Activated CD8-positive, alpha-beta T cell treated with anti-CD3 and anti-CD28 coated beads for 36 hours (primary cell): ENCODE results near the gene PCDHB6. TPM values are rescaled to one million over a fixed set of nuclear protein-coding genes. Genes with fewer than 3 reads are reported as not detected.
A peak's percentile ranks its signal among the peaks of the same experiment; 100 is the strongest.
"Not testable (repeated sequence)": the region's sequence is repeated elsewhere in the genome, so short reads cannot be mapped to it uniquely, and the experiment has no call there.

ENCODE experiments used
- ATAC-seq: fragments of 200-7000 bp; cut with Tn5 transposase; one replicate; pipeline ENCODE4 v1.10.0; 2021; ENCODE audit warnings: mild to moderate bottlenecking, moderate library complexity
- CTCF ChIA-PET: fragments of 350-600 bp; sonication (Branson Sonifier 250); formaldehyde crosslinking; loops from one replicate; lab custom pipeline; 2021; ENCODE audit warnings: antibody characterized with exemption; lab: Charles Lee
- POLR2A ChIA-PET: fragments of 350-600 bp; sonication (Branson Sonifier 250); formaldehyde crosslinking; loops from one replicate; lab custom pipeline; 2021; ENCODE audit warnings: antibody characterized with exemption; lab: Charles Lee
- DNase-seq: peaks from one replicate; pipeline ENCODE4 v3.0.0-alpha.2; 2020
- H3K27ac Mint-ChIP-seq: one replicate; pipeline ENCODE4 v1.8.0; 2021; ENCODE audit warnings: mild to moderate bottlenecking, mixed read lengths
- H3K27me3 Mint-ChIP-seq: one replicate; pipeline ENCODE4 v1.8.0; 2021; ENCODE audit warnings: mixed read lengths
- H3K36me3 Mint-ChIP-seq: one replicate; pipeline ENCODE4 v1.8.0; 2021; ENCODE audit warnings: low read depth, mixed read lengths
- H3K4me1 Mint-ChIP-seq: one replicate; pipeline ENCODE4 v1.8.0; 2021; ENCODE audit warnings: low read depth, mixed read lengths
- H3K4me3 Mint-ChIP-seq: one replicate; pipeline ENCODE4 v1.8.0; 2021; ENCODE audit warnings: mild to moderate bottlenecking, moderate library complexity, mixed read lengths
- H3K9me3 Mint-ChIP-seq: one replicate; pipeline ENCODE4 v1.8.0; 2021; ENCODE audit warnings: mixed read lengths
- CTCF ChIP-seq: fragments of 200-600 bp; IDR thresholded peaks from one replicate; pipeline ENCODE4 v1.8.0; 2022; ENCODE audit warnings: antibody characterized with exemption, mild to moderate bottlenecking
- intact Hi-C: fragments of 100-400 bp; cut with micrococcal nuclease; formaldehyde crosslinking; loops from one replicate; pipeline ENCODE4 v1.10.0; 2022
- total RNA-seq, 2 experiments: library from RNA; stranded (reverse); gene quantifications; one replicate each; pipeline ENCODE4 v1.2.3, GENCODE V29; 2021

PCDHB6 gene
- not detected for total RNA-seq

GRCh38 chr5:141149812-141150211 is at the start of gene PCDHB6:
TSS of gene PCDHB6 (plus strand) at chr5:141150057. CDS start at chr5:141150258, 201 bp downstream.
- Mint-ChIP-seq H3K27ac (no peak within 1 kb of the TSS), H3K36me3 (peaks cover 17% of the 10 kb centered on the region), H3K4me1 (no peaks in the 10 kb centered on the region), H3K27me3 (peaks cover 31% of the 10 kb centered on the region), H3K4me3 (no peak within 1 kb of the TSS), H3K9me3 (peaks cover 16% of the 10 kb centered on the region)
- TF ChIP-seq CTCF: no peak
- POLR2A ChIA-PET: no interaction called here
- DNase-seq: peak; percentile 28
- intact Hi-C loops: no loop called here
- no peak for ATAC-seq
- CTCF ChIA-PET: interaction anchor here (0.9 to 1.3 kb wide), 7 partner anchors 9 to 415 kb away, joined by 3 to 5 read pairs (median 3); partner anchors contain the start of gene PCDHB9

- H3K27me3 Mint-ChIP-seq: peaks cover 31% of the 10 kb centered on the region
- DNase-seq (peak; percentile 74), ATAC-seq (peak; percentile 34)
- H3K4me3 Mint-ChIP-seq: no peak within 1 kb of the TSS
- TF ChIP-seq CTCF: peak; percentile 59
- H3K9me3 Mint-ChIP-seq: peaks cover 21% of the 10 kb centered on the region
- CTCF ChIA-PET: interaction anchor here (0.9 to 1.3 kb wide), 6 partner anchors 9 to 82 kb away, joined by 3 to 4 read pairs (median 3); partner anchors contain the start of genes PCDHB16 and PCDHB4
- H3K36me3 Mint-ChIP-seq: peaks cover 7% of the 10 kb centered on the region
- H3K27ac Mint-ChIP-seq: no peak within 1 kb of the TSS
- POLR2A ChIA-PET: no interaction called here
- no peaks in the 10 kb centered on the region for H3K4me1 Mint-ChIP-seq
- intact Hi-C loops: no loop called here
Observed at GRCh38 chr5:141100243-141100805, 49.5 kb upstream of the PCDHB6 start, which contains the start of gene PCDHB3. TSS of gene PCDHB3 (plus strand) at chr5:141100473. CDS start at chr5:141100650, 177 bp downstream.

- no peak for ATAC-seq
- peaks cover 7% of the 10 kb centered on the region for H3K36me3 Mint-ChIP-seq
- H3K4me3 Mint-ChIP-seq: no peak overlapping the region
- no peaks in the 10 kb centered on the region for H3K4me1 Mint-ChIP-seq
- TF ChIP-seq CTCF: no peak
- ChIA-PET POLR2A (no interaction called here), CTCF (interaction anchor here (0.9 to 1.3 kb wide), 6 partner anchors 8 to 81 kb away, joined by 3 to 4 read pairs (median 3); partner anchors contain the start of genes PCDHB16 and PCDHB4)
- intact Hi-C loops: no loop called here
- peaks cover 17% of the 10 kb centered on the region for H3K9me3 Mint-ChIP-seq
- H3K27ac Mint-ChIP-seq: no peak overlapping the region
- no peak for DNase-seq
- H3K27me3 Mint-ChIP-seq: peaks cover 26% of the 10 kb centered on the region
Observed at GRCh38 chr5:141101059-141101458, 48.8 kb upstream of the PCDHB6 start.

GRCh38 chr5:141102070-141102469 is 47.8 kb upstream of the PCDHB6 start:
- Mint-ChIP-seq H3K27me3 (peaks cover 26% of the 10 kb centered on the region), H3K9me3 (peaks cover 17% of the 10 kb centered on the region)
- H3K27ac Mint-ChIP-seq, intact Hi-C loops, ATAC-seq, DNase-seq, CTCF ChIA-PET, H3K4me1 Mint-ChIP-seq, H3K4me3 Mint-ChIP-seq, POLR2A ChIA-PET, H3K36me3 Mint-ChIP-seq: not testable (repeated sequence)

GRCh38 chr5:141102471-141102870 is 47.4 kb upstream of the PCDHB6 start:
- H3K27ac Mint-ChIP-seq, H3K4me3 Mint-ChIP-seq, POLR2A ChIA-PET, intact Hi-C loops, ATAC-seq, DNase-seq, H3K36me3 Mint-ChIP-seq, CTCF ChIA-PET, H3K4me1 Mint-ChIP-seq: not testable (repeated sequence)
- H3K27me3 Mint-ChIP-seq: peaks cover 26% of the 10 kb centered on the region
- H3K9me3 Mint-ChIP-seq: peaks cover 17% of the 10 kb centered on the region

GRCh38 chr5:141105350-141105749 is 44.5 kb upstream of the PCDHB6 start:
- ATAC-seq: no peak
- Mint-ChIP-seq H3K4me1 (no peaks in the 10 kb centered on the region), H3K27ac (no peak overlapping the region), H3K9me3 (peaks cover 12% of the 10 kb centered on the region), H3K36me3 (peaks cover 5% of the 10 kb centered on the region), H3K27me3 (peaks cover 17% of the 10 kb centered on the region), H3K4me3 (no peak overlapping the region)
- DNase-seq: no peak
- no peak for TF ChIP-seq CTCF
- ChIA-PET CTCF (no interaction called here), POLR2A (no interaction called here)
- intact Hi-C loops: no loop called here
